Measurements from ENCODE around the gene FOXO3. TPM values are rescaled to one million over a fixed set of nuclear protein-coding genes. Genes with fewer than 3 reads are reported as not detected.

FOXO3 gene
- total RNA-seq, 1 experiment from 2014 or later, result 22.1 TPM

DNA sequence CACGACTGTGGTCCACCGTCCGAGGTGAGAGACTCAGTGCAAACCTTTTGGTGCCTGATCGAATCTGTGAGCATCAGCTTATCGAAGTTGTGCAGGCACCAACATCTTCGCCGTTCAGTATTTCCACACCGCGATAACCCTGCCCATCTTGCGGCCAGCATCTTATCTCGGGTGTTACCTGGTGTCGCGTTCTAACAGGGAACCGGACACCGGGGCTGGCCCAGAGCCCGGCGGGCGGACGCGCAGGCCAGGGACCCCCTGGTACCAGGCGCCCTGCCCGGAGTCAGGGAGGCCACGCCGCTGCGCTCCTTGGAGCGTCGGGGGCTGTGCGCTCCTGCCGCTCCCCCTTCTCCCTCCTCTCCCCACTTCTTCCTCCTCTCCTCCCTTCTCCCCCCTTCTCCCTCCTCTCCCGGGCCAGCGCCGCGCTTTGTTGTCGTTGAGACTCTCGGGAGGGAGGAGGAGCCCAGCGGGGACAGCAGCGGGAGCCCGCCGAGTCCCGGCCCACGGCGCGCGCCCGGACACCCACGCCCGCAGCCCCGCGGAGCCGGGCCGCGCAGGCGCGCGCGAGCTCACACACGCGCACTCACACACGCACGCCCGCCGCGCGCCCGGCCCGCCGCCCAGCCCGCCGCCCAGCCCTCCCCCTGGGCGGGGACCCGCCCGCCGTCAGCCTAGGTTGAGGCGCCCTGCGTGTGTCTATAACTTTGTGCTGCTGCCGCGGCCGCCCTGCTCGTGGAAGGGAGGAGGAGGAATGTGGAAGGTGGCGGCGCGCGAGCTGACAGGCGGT, 1.4 kb upstream of the FOXO3 start:
- peaks cover 2% of the 10 kb centered on the region for H4K20me1 ChIP-seq (ENCODE audit: control insufficient read depth, insufficient read depth, insufficient read length)
- H3K9ac ChIP-seq (ENCODE audit: extremely low read depth, insufficient read length, low read length), result peak overlapping the region; percentile 67
- no peak overlapping the region for H3K4ac ChIP-seq (ENCODE audit: low read depth, low read length)
- no peak overlapping the region for H3K27ac ChIP-seq (ENCODE audit: insufficient read length, low read depth, low read length)
- no peak overlapping the region for H2BK20ac ChIP-seq (ENCODE audit: low read depth, low read length, poor library complexity, severe bottlenecking)
- Mint-ChIP-seq H3K27me3 (ENCODE audit: low read depth) (peaks cover 57% of the 10 kb centered on the region), H3K36me3 (ENCODE audit: insufficient read depth in 1 of 3, low read depth in 3 of 3) (peaks cover 0 to 3% (median 0%) of the 10 kb centered on the region in 3 experiments; a peak in 1 of 7 replicates), H3K4me3 (peak overlapping the region; percentile 80 to 91), H3K9me3 (peaks cover 0 to 2% of the 10 kb centered on the region in 2 experiments; a peak in 3 of 5 replicates), H3K27ac (peak overlapping the region; percentile 32 to 80 (median 68); a peak in 4 of 7 replicates), H3K4me1 (peaks cover 29 to 31% of the 10 kb centered on the region in 2 experiments)
- peak overlapping the region; percentile 92 for H3K4me2 ChIP-seq (ENCODE audit: insufficient read depth, insufficient read length, low read length)
- peak; percentile 69 for DNase-seq
- no peak overlapping the region for H3K18ac ChIP-seq (ENCODE audit: insufficient read length, low read depth, low read length)
- H2BK12ac ChIP-seq (ENCODE audit: insufficient read length, low read depth, low read length), result no peak overlapping the region
- H2AFZ ChIP-seq (ENCODE audit: low read length), result no peak overlapping the region
- peaks cover 2% of the 10 kb centered on the region; the same call in 1 of the 2 replicates for H3K79me2 ChIP-seq (ENCODE audit: insufficient read depth, low read length)
- H3K23me2 ChIP-seq (ENCODE audit: insufficient read length, low read depth, low read length, poor library complexity, severe bottlenecking), result peaks cover 24% of the 10 kb centered on the region
- no peak overlapping the region for H3K23ac ChIP-seq (ENCODE audit: insufficient read length, low read depth, low read length)
- no peak overlapping the region for H2BK120ac ChIP-seq (ENCODE audit: low read depth, low read length, poor library complexity, severe bottlenecking)
- no peaks in the 10 kb centered on the region for H3K4me1 ChIP-seq (ENCODE audit: insufficient read depth, low read length)
- TF ChIP-seq, protein P1, sequence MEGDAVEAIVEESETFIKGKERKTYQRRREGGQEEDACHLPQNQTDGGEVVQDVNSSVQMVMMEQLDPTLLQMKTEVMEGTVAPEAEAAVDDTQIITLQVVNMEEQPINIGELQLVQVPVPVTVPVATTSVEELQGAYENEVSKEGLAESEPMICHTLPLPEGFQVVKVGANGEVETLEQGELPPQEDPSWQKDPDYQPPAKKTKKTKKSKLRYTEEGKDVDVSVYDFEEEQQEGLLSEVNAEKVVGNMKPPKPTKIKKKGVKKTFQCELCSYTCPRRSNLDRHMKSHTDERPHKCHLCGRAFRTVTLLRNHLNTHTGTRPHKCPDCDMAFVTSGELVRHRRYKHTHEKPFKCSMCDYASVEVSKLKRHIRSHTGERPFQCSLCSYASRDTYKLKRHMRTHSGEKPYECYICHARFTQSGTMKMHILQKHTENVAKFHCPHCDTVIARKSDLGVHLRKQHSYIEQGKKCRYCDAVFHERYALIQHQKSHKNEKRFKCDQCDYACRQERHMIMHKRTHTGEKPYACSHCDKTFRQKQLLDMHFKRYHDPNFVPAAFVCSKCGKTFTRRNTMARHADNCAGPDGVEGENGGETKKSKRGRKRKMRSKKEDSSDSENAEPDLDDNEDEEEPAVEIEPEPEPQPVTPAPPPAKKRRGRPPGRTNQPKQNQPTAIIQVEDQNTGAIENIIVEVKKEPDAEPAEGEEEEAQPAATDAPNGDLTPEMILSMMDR (conservative IDR thresholded peaks at IDR 0.05), result no peak
- H3T11ph ChIP-seq (ENCODE audit: low read length), result no peak overlapping the region
- no peak overlapping the region for H2BK5ac ChIP-seq (ENCODE audit: insufficient read length, low read length)
- H3K56ac ChIP-seq (ENCODE audit: insufficient read length, low read depth, low read length), result no peak overlapping the region
- H3K79me1 ChIP-seq (ENCODE audit: insufficient read depth, low read depth, low read length, poor library complexity, severe bottlenecking), result no peaks in the 10 kb centered on the region
- peaks cover 3% of the 10 kb centered on the region; the same call in 1 of the 2 replicates for H3K27me3 ChIP-seq (ENCODE audit: insufficient read depth, low read length)
- WGBS (ENCODE audit: extremely low coverage, insufficient read length, low lambda C conversion rate), result no CpG with 5 or more reads among the region's 84 CpGs
- H2BK15ac ChIP-seq (ENCODE audit: low read depth, low read length), result no peak overlapping the region
- H4K8ac ChIP-seq (replicated peaks; ENCODE audit: insufficient read length, low read depth, low read length), result no peak overlapping the region
- H4K5ac ChIP-seq (ENCODE audit: insufficient read length, low read depth, low read length), result no peak overlapping the region
- no peaks in the 10 kb centered on the region for H3K9me3 ChIP-seq (ENCODE audit: control insufficient read depth, low read depth, low read length)
- peak overlapping the region; percentile 20; the same call in 1 of the 2 replicates for H3K14ac ChIP-seq (ENCODE audit: insufficient read depth, low read length)
- H4K91ac ChIP-seq (ENCODE audit: insufficient read length, low read depth, low read length), result no peak overlapping the region
- no peak overlapping the region for H2AK5ac ChIP-seq (ENCODE audit: insufficient read length, low read length)
